GM18508 (cell line): ENCODE results near the gene GPRC5D.

Source experiments
- ATAC-seq: cut with Tn5 transposase; IDR thresholded peaks from one replicate; pipeline ENCODE4 v1.9.1; 2021; ENCODE audit warnings: moderate number of reproducible peaks; ENCODE audit not compliant: insufficient read depth, unreplicated experiment

GPRC5D gene

GRCh38 chr12:12891080-12891880 lies 60.7 kb downstream of the GPRC5D start, which contains the start of gene GPRC5A:
Gene GPRC5A, plus strand, starts transcription at chr12:12891562. Its CDS starts 16,688 bp downstream, at chr12:12908250.
- ATAC-seq = peak; percentile 20
